Lung (tissue), 12 donors: ENCODE measurements around the gene TRANK1. TPM values are rescaled to one million over a fixed set of nuclear protein-coding genes. Genes with fewer than 3 reads are reported as not detected.

ENCODE experiments used
- ATAC-seq: fragments of 200-7000 bp; cut with Tn5 transposase; one replicate; pipeline ENCODE4 v1.9.1; 2020; ENCODE audit warnings: moderate number of reproducible peaks; ENCODE audit not compliant: insufficient read depth, low FRiP score
- DNase-seq, 3 donors: peaks; one replicate each; pipeline ENCODE4 v3.0.0-alpha.2; 2013 to 2017
- H3K27ac ChIP-seq, 2 donors: one replicate each; pipeline ENCODE4 v1.5.1; 2013; ENCODE audit warnings: mild to moderate bottlenecking in 2 of 2, moderate library complexity in 2 of 2, control low read depth in 1 of 2, inconsistent platforms in 1 of 2, low read depth in 1 of 2, low read length in 1 of 2
- H3K27me3 ChIP-seq, 3 donors: one replicate each; pipeline ENCODE4 v1.5.1; 2013; ENCODE audit warnings: low read length in 2 of 3; ENCODE audit not compliant: control insufficient read depth in 3 of 3, insufficient read depth in 3 of 3
- H3K36me3 ChIP-seq, 4 donors: one replicate each; pipeline ENCODE4 v1.5.1; 2013; ENCODE audit warnings: low read length in 4 of 4, mild to moderate bottlenecking in 1 of 4, moderate library complexity in 1 of 4; ENCODE audit not compliant: control insufficient read depth in 4 of 4, insufficient read depth in 4 of 4
- H3K4me1 ChIP-seq, 5 donors: one replicate each; pipeline ENCODE4 v1.5.1; 2013; ENCODE audit warnings: low read length in 5 of 5, mild to moderate bottlenecking in 2 of 5, moderate library complexity in 1 of 5; ENCODE audit not compliant: control insufficient read depth in 5 of 5, insufficient read depth in 5 of 5
- H3K4me3 ChIP-seq: one replicate; pipeline ENCODE4 v1.5.1; 2013; ENCODE audit warnings: mild to moderate bottlenecking, control low read depth, moderate library complexity
- H3K9ac ChIP-seq, 2 donors: one replicate each; pipeline ENCODE4 v1.5.1; 2013; ENCODE audit warnings: low read length in 2 of 2, control low read depth in 1 of 2; ENCODE audit not compliant: insufficient read depth in 1 of 2
- H3K9me3 ChIP-seq, 4 donors: one replicate each; pipeline ENCODE4 v1.5.1; 2013; ENCODE audit warnings: low read length in 3 of 4, mild to moderate bottlenecking in 1 of 4, moderate library complexity in 1 of 4; ENCODE audit not compliant: control insufficient read depth in 4 of 4, insufficient read depth in 3 of 4
- WGBS, 2 donors: extraction: QIAGEN DNeasy Blood & Tissue Kit; methylation state at CpG; one replicate each; pipeline ENCODE4 v1.1.7; 2013; 5-methylcytosine and 5-hydroxymethylcytosine counted together
- polyA plus RNA-seq, 2 donors: library from polyadenylated mRNA; stranded (reverse); fragments of 200-250 nt; gene quantifications; one replicate each; pipeline ENCODE4 v1.2.1, GENCODE V29; 2013
- total RNA-seq, 2 donors: library from RNA; depleted of rRNA in 1 of 2; stranded (reverse); fragments of >200 nt in 1 of 2; gene quantifications; one replicate each; pipeline ENCODE4 v1.2.1, GENCODE V29; 2014 to 2021
- TF ChIP-seq, protein P1 (sequence below): IDR thresholded peaks from 2 replicates; pipeline ENCODE4 v1.5.1; 2012; ENCODE audit warnings: mild to moderate bottlenecking; ENCODE audit errors: control extremely low read depth, extremely low read depth
- donor health status: control.
- donor health status: control.
- donor health status: Bipolar disorder and iron deficiency.
- donor health status: healthy.
- donor health status: DM: yes; HTN: yes; CAD: no.

Gene TRANK1
- total and polyA plus RNA-seq, 4 donors = 4.3 to 34.3 (median 15.1) TPM

GRCh38 chr3:36875397-36875796 is 69.5 kb downstream of the TRANK1 start:
- TF ChIP-seq, protein P1, sequence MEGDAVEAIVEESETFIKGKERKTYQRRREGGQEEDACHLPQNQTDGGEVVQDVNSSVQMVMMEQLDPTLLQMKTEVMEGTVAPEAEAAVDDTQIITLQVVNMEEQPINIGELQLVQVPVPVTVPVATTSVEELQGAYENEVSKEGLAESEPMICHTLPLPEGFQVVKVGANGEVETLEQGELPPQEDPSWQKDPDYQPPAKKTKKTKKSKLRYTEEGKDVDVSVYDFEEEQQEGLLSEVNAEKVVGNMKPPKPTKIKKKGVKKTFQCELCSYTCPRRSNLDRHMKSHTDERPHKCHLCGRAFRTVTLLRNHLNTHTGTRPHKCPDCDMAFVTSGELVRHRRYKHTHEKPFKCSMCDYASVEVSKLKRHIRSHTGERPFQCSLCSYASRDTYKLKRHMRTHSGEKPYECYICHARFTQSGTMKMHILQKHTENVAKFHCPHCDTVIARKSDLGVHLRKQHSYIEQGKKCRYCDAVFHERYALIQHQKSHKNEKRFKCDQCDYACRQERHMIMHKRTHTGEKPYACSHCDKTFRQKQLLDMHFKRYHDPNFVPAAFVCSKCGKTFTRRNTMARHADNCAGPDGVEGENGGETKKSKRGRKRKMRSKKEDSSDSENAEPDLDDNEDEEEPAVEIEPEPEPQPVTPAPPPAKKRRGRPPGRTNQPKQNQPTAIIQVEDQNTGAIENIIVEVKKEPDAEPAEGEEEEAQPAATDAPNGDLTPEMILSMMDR = no peak
- ATAC-seq (no peak), DNase-seq (no peak)
- H3K36me3 ChIP-seq = peaks cover 0 to 7% (median 0%) of the 10 kb centered on the region in 4 donors
- no peaks in the 10 kb centered on the region for H3K27me3 ChIP-seq
- H3K9me3 ChIP-seq = no peaks in the 10 kb centered on the region
- WGBS, 2 donors = 95 to 97% methylated on average over 3 of the region's 3 CpGs
- H3K27ac ChIP-seq = no peak overlapping the region
- H3K4me3 ChIP-seq = no peak overlapping the region
- H3K4me1 ChIP-seq = no peaks in the 10 kb centered on the region
- no peak overlapping the region for H3K9ac ChIP-seq

DNA sequence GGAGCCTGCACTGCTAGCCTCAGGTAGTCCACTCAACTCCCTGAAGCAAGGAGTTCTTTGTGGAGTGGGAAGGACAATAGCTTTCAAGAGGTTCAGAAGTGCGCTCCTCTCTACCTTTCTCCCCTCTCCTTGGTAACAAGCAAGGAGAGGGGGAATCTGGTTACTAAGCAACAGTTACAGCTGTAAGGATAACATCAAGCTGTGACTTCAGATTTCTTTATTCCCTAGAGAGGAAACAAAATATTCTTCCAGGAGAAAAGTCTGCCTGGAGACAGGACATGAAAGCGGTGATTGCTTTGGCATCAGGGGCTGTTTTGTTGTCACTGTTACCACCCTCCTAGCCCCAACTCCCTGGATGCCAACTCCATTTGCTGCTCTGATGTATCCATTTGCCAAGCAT is 70.4 kb downstream of the TRANK1 start:
- WGBS, 2 donors = 91 to 96% methylated on average over 2 of the region's 2 CpGs
- TF ChIP-seq, protein P1 = no peak
- H3K9ac ChIP-seq = no peak overlapping the region
- peaks cover 0 to 7% (median 0%) of the 10 kb centered on the region in 4 donors for H3K36me3 ChIP-seq
- no peak overlapping the region for H3K27ac ChIP-seq
- ATAC-seq (no peak), DNase-seq (peak in 1 of 3 donors; percentile 29)
- no peaks in the 10 kb centered on the region for H3K27me3 ChIP-seq
- no peaks in the 10 kb centered on the region for H3K9me3 ChIP-seq
- H3K4me1 ChIP-seq = no peaks in the 10 kb centered on the region
- H3K4me3 ChIP-seq = no peak overlapping the region

- no peak for ATAC-seq
- Histone ChIP-seq H3K9me3 (no peaks in the 10 kb centered on the region), H3K27me3 (no peaks in the 10 kb centered on the region), H3K36me3 (peaks cover 0 to 11% (median 0%) of the 10 kb centered on the region in 4 donors), H3K4me3 (no peak overlapping the region), H3K27ac (no peak overlapping the region), H3K4me1 (no peaks in the 10 kb centered on the region), H3K9ac (no peak overlapping the region)
- DNase-seq = no peak
- WGBS, 2 donors = 90 to 95% methylated on average over 2 of the region's 2 CpGs
- TF ChIP-seq, protein P1 = no peak
Observed at GRCh38 chr3:36871379-36872126, 73.3 kb downstream of the TRANK1 start.
